ENCODE results near the gene RAVER1. TPM values are rescaled to one million over a fixed set of nuclear protein-coding genes. Genes with fewer than 3 reads are reported as not detected.

RAVER1 gene
- total and polyA plus RNA-seq, 9 of the 15 experiments (the other 6 are each of a cell fraction or from before 2014, with no cell fraction given), result 0.06 to 113 (median 7.0) TPM

GRCh38 chr19:10346509-10346908 is 13.2 kb upstream of the RAVER1 start (continued):
- TF ChIP-seq PRDM10 (IDR thresholded peaks at IDR 0.05; ENCODE audit: partially characterized antibody) (no peak), NBN (IDR thresholded peaks at IDR 0.05; ENCODE audit: low read depth) (peak; percentile 39; the same call in 1 of the 2 replicates), PKNOX1 (IDR thresholded peaks at IDR 0.05) (peak; percentile 78), TCF7L2 (IDR thresholded peaks at IDR 0.05; ENCODE audit: low read depth, low read length) (no peak), ZBTB7A (IDR thresholded peaks at IDR 0.05; ENCODE audit: borderline replicate concordance, control insufficient read depth, low read depth, low read length) (no peak), C11orf30 (IDR thresholded peaks at IDR 0.05; ENCODE audit: low read depth) (peak; percentile 77), DPF2 (IDR thresholded peaks at IDR 0.05) (peak; percentile 74), HDAC1 (IDR thresholded peaks at IDR 0.05) (peak in 1 of 2 experiments; percentile 76; a peak in 2 of 4 replicates), ZNF316 (IDR thresholded peaks at IDR 0.05) (peak; percentile 78), ZBTB34 (CRISPR knock-in tag; IDR thresholded peaks at IDR 0.05) (no peak), TFE3 (CRISPR knock-in tag; IDR thresholded peaks at IDR 0.05) (no peak), SIRT6 (IDR thresholded peaks at IDR 0.05; ENCODE audit: low read depth, low read length) (no peak), DACH1 (IDR thresholded peaks at IDR 0.05; ENCODE audit: partially characterized antibody) (no peak), FOXJ3 (CRISPR knock-in tag; IDR thresholded peaks at IDR 0.05) (peak; percentile 73), RCOR1 (IDR thresholded peaks at IDR 0.05; ENCODE audit: borderline replicate concordance in 1 of 2, low read depth in 2 of 2, low read length in 2 of 2) (peak; percentile 60 to 95; a peak in 3 of 4 replicates), SMARCE1 (IDR thresholded peaks at IDR 0.05) (peak; percentile 38; the same call in 1 of the 2 replicates), RUNX1 (IDR thresholded peaks at IDR 0.05; ENCODE audit: low read depth) (no peak), RFX1 (IDR thresholded peaks at IDR 0.05) (peak; percentile 58), ETV1 (tag; conservative IDR thresholded peaks at IDR 0.05; ENCODE audit: low read depth) (no peak), SPI1 (IDR thresholded peaks at IDR 0.05; ENCODE audit: borderline replicate concordance, low read depth, low read length) (no peak), ZNF766 (CRISPR knock-in tag; conservative IDR thresholded peaks at IDR 0.05) (no peak), CEBPG (CRISPR knock-in tag; IDR thresholded peaks at IDR 0.05) (peak; percentile 87), CEBPG (tag; conservative IDR thresholded peaks at IDR 0.05 in 1 of 2, IDR thresholded peaks at IDR 0.05 in 1 of 2) (peak; percentile 89 to 96)

Measured in K562 (cell line).